Measurements from ENCODE around the gene C15orf61. TPM values are rescaled to one million over a fixed set of nuclear protein-coding genes. Genes with fewer than 3 reads are reported as not detected.

Gene C15orf61
- total RNA-seq, 1 donor from 2014 or later = 5.2 TPM

- Mint-ChIP-seq H3K4me1 (ENCODE audit: low read depth) (peaks cover 29% of the 10 kb centered on the region), H3K4me3 (ENCODE audit: unreplicated experiment) (no peak overlapping the region)
Observed at GRCh38 chr15:67551207-67551743, 30.3 kb downstream of the C15orf61 start.

GRCh38 chr15:67554580-67554979 lies 33.6 kb downstream of the C15orf61 start:
- H3K4me3 Mint-ChIP-seq (ENCODE audit: unreplicated experiment) = no peak overlapping the region
- H3K9me3 Mint-ChIP-seq (ENCODE audit: low read depth) = peaks cover 6% of the 10 kb centered on the region
- H3K4me1 Mint-ChIP-seq (ENCODE audit: low read depth) = peaks cover 10% of the 10 kb centered on the region
- H3K36me3 Mint-ChIP-seq (ENCODE audit: low read depth) = peaks cover 10% of the 10 kb centered on the region
- H3K27ac Mint-ChIP-seq (ENCODE audit: unreplicated experiment) = no peak overlapping the region
- H3K27me3 Mint-ChIP-seq (ENCODE audit: low read depth) = no peaks in the 10 kb centered on the region
- DNase-seq (ENCODE audit: low spot score) = no peak
- TF ChIP-seq CTCF (IDR thresholded peaks at IDR 0.05) = no peak

More at GRCh38 chr15:67551207-67551743, 30.3 kb downstream of the C15orf61 start:
- Mint-ChIP-seq H3K36me3 (ENCODE audit: low read depth) (peaks cover 2% of the 10 kb centered on the region), H3K27me3 (ENCODE audit: low read depth) (no peaks in the 10 kb centered on the region), H3K9me3 (ENCODE audit: low read depth) (no peaks in the 10 kb centered on the region), H3K27ac (ENCODE audit: unreplicated experiment) (no peak overlapping the region)
- TF ChIP-seq CTCF (IDR thresholded peaks at IDR 0.05) = no peak
- no peak for DNase-seq (ENCODE audit: low spot score)

GRCh38 chr15:67556976-67557570 lies 36.1 kb downstream of the C15orf61 start:
- TF ChIP-seq CTCF (IDR thresholded peaks at IDR 0.05) = no peak
- peaks cover 13% of the 10 kb centered on the region for H3K36me3 Mint-ChIP-seq (ENCODE audit: low read depth)
- H3K4me3 Mint-ChIP-seq (ENCODE audit: unreplicated experiment) = no peak overlapping the region
- DNase-seq (ENCODE audit: low spot score) = no peak
- H3K27ac Mint-ChIP-seq (ENCODE audit: unreplicated experiment) = no peak overlapping the region
- peaks cover 6% of the 10 kb centered on the region for H3K9me3 Mint-ChIP-seq (ENCODE audit: low read depth)
- no peaks in the 10 kb centered on the region for H3K27me3 Mint-ChIP-seq (ENCODE audit: low read depth)
- peaks cover 2% of the 10 kb centered on the region for H3K4me1 Mint-ChIP-seq (ENCODE audit: low read depth)

- no peak for DNase-seq (ENCODE audit: low spot score)
- no peak overlapping the region for H3K4me3 Mint-ChIP-seq (ENCODE audit: unreplicated experiment)
- peaks cover 13% of the 10 kb centered on the region for H3K36me3 Mint-ChIP-seq (ENCODE audit: low read depth)
- TF ChIP-seq CTCF (IDR thresholded peaks at IDR 0.05) = no peak
- peaks cover 6% of the 10 kb centered on the region for H3K9me3 Mint-ChIP-seq (ENCODE audit: low read depth)
- H3K27ac Mint-ChIP-seq (ENCODE audit: unreplicated experiment) = no peak overlapping the region
- H3K27me3 Mint-ChIP-seq (ENCODE audit: low read depth) = no peaks in the 10 kb centered on the region
- H3K4me1 Mint-ChIP-seq (ENCODE audit: low read depth) = peaks cover 2% of the 10 kb centered on the region
Observed at GRCh38 chr15:67558502-67558901, 37.6 kb downstream of the C15orf61 start.

- Mint-ChIP-seq H3K27me3 (ENCODE audit: low read depth) (no peaks in the 10 kb centered on the region), H3K4me3 (ENCODE audit: unreplicated experiment) (no peak overlapping the region), H3K4me1 (ENCODE audit: low read depth) (peaks cover 2% of the 10 kb centered on the region), H3K36me3 (ENCODE audit: low read depth) (peaks cover 14% of the 10 kb centered on the region), H3K27ac (ENCODE audit: unreplicated experiment) (no peak overlapping the region), H3K9me3 (ENCODE audit: low read depth) (peaks cover 6% of the 10 kb centered on the region)
- DNase-seq (ENCODE audit: low spot score) = no peak
- TF ChIP-seq CTCF (IDR thresholded peaks at IDR 0.05) = no peak
Observed at GRCh38 chr15:67559158-67559557, 38.2 kb downstream of the C15orf61 start.

Measured in chondrocyte (in vitro differentiated cells).